PFSK-1 (cell line): ENCODE data around the gene PALLD.

Source experiments
- FOXP2 ChIP-seq: optimal IDR thresholded peaks from 2 replicates; pipeline ENCODE3; 2011; ENCODE audit warnings: borderline replicate concordance, control low read depth, inconsistent platforms; ENCODE audit not compliant: insufficient read depth; ENCODE audit errors: extremely low read length, extremely low read depth
- POLR2AphosphoS5 ChIP-seq: IDR thresholded peaks from 2 replicates; pipeline ENCODE4 v1.6.1; 2012; ENCODE audit warnings: low read depth, mild to moderate bottlenecking, control low read depth, low read length, moderate library complexity
- TAF1 ChIP-seq: IDR thresholded peaks from 2 replicates; pipeline ENCODE4 v1.6.1; 2012; ENCODE audit warnings: low read length, control low read depth, borderline replicate concordance; ENCODE audit not compliant: insufficient read depth
- TF ChIP-seq, protein P1 (sequence below), 2 experiments: IDR thresholded peaks; 2 replicates each; pipeline versions ENCODE4 v1.6.1 to v1.8.0; 2011 to 2012; ENCODE audit warnings: low read depth in 2 of 2, low read length in 2 of 2, control low read depth in 1 of 2, inconsistent platforms in 1 of 2, mild to moderate bottlenecking in 1 of 2, moderate library complexity in 1 of 2; ENCODE audit not compliant: insufficient read depth in 1 of 2

DNA sequence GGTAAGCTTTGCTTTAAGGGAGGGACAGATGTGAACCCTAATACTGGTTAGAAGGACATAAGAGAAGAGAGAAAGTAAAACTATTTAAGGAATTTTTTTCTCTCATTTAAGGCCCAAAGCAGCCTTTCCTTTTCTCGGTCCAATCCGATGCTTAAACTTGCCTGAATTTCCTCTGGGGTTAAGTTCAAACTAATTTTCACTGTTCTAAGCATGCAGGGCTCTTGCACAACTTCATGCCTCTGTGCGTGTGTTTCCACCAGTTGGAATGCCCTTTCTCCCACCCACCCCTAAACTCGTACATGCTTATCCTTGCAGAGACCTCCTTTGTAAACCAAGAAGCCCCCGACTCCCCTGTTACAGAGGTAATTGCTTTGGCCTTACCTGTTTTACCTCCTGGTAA lies 308.5 kb downstream of the PALLD start:
- no peak for TF ChIP-seq POLR2AphosphoS5
- TF ChIP-seq, protein P1, sequence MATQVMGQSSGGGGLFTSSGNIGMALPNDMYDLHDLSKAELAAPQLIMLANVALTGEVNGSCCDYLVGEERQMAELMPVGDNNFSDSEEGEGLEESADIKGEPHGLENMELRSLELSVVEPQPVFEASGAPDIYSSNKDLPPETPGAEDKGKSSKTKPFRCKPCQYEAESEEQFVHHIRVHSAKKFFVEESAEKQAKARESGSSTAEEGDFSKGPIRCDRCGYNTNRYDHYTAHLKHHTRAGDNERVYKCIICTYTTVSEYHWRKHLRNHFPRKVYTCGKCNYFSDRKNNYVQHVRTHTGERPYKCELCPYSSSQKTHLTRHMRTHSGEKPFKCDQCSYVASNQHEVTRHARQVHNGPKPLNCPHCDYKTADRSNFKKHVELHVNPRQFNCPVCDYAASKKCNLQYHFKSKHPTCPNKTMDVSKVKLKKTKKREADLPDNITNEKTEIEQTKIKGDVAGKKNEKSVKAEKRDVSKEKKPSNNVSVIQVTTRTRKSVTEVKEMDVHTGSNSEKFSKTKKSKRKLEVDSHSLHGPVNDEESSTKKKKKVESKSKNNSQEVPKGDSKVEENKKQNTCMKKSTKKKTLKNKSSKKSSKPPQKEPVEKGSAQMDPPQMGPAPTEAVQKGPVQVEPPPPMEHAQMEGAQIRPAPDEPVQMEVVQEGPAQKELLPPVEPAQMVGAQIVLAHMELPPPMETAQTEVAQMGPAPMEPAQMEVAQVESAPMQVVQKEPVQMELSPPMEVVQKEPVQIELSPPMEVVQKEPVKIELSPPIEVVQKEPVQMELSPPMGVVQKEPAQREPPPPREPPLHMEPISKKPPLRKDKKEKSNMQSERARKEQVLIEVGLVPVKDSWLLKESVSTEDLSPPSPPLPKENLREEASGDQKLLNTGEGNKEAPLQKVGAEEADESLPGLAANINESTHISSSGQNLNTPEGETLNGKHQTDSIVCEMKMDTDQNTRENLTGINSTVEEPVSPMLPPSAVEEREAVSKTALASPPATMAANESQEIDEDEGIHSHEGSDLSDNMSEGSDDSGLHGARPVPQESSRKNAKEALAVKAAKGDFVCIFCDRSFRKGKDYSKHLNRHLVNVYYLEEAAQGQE (IDR thresholded peaks at IDR 0.05; ENCODE audit: insufficient read depth in 1 of 2, low read depth in 2 of 2, low read length in 2 of 2): no peak
- no peak for TF ChIP-seq TAF1
- no peak for TF ChIP-seq FOXP2
